ENCODE measurements around the gene UGT1A9. TPM values are rescaled to one million over a fixed set of nuclear protein-coding genes. Genes with fewer than 3 reads are reported as not detected.
"Not testable (repeated sequence)": the region's sequence is repeated elsewhere in the genome, so short reads cannot be mapped to it uniquely, and the experiment has no call there.

Gene UGT1A9
- total RNA-seq, 6 experiments from 2014 or later, result not detected

- Mint-ChIP-seq H3K27me3 (ENCODE audit: insufficient read depth) (peaks cover 7% of the 10 kb centered on the region; the same call in 1 of the 2 replicates), H3K4me3 (no peak overlapping the region), H3K4me1 (ENCODE audit: low read depth) (peaks cover 4% of the 10 kb centered on the region; the same call in 1 of the 2 replicates), H3K27ac (no peak overlapping the region), H3K9me3 (no peaks in the 10 kb centered on the region; the same call in 1 of the 2 replicates), H3K36me3 (ENCODE audit: low read depth) (no peaks in the 10 kb centered on the region)
- no peak for DNase-seq
- TF ChIP-seq CTCF (IDR thresholded peaks at IDR 0.05), result no peak
Measured at GRCh38 chr2:233693963-233694362, 22.3 kb downstream of the UGT1A9 start.

GRCh38 chr2:233698740-233699139 is 27.0 kb downstream of the UGT1A9 start:
- Mint-ChIP-seq H3K27ac (no peak overlapping the region), H3K9me3 (no peaks in the 10 kb centered on the region; the same call in 1 of the 2 replicates), H3K36me3 (ENCODE audit: low read depth) (no peaks in the 10 kb centered on the region), H3K4me1 (ENCODE audit: low read depth) (no peaks in the 10 kb centered on the region; the same call in 1 of the 2 replicates), H3K4me3 (no peak overlapping the region), H3K27me3 (ENCODE audit: insufficient read depth) (no peaks in the 10 kb centered on the region)
- no peak for DNase-seq
- no peak for TF ChIP-seq CTCF (IDR thresholded peaks at IDR 0.05)

GRCh38 chr2:233699424-233700027 is 27.8 kb downstream of the UGT1A9 start:
- Mint-ChIP-seq H3K4me1 (ENCODE audit: low read depth) (no peaks in the 10 kb centered on the region; the same call in 1 of the 2 replicates), H3K4me3 (no peak overlapping the region), H3K9me3 (no peaks in the 10 kb centered on the region; the same call in 1 of the 2 replicates), H3K27me3 (ENCODE audit: insufficient read depth) (no peaks in the 10 kb centered on the region), H3K27ac (peak overlapping the region; percentile 93), H3K36me3 (ENCODE audit: low read depth) (no peaks in the 10 kb centered on the region)
- DNase-seq, result no peak
- no peak for TF ChIP-seq CTCF (IDR thresholded peaks at IDR 0.05)

- no peak for TF ChIP-seq CTCF (IDR thresholded peaks at IDR 0.05)
- Mint-ChIP-seq H3K9me3 (no peaks in the 10 kb centered on the region; the same call in 1 of the 2 replicates), H3K36me3 (ENCODE audit: low read depth) (no peaks in the 10 kb centered on the region), H3K27me3 (ENCODE audit: insufficient read depth) (0 out of 2 replicates have a peak, but pooled peaks cover 2% of the 10 kb centered on the region), H3K27ac (peak overlapping the region; percentile 93), H3K4me1 (ENCODE audit: low read depth) (no peaks in the 10 kb centered on the region; the same call in 1 of the 2 replicates), H3K4me3 (no peak overlapping the region)
- peak; percentile 77 for DNase-seq
Measured at GRCh38 chr2:233700028-233700635, 28.4 kb downstream of the UGT1A9 start.

GRCh38 chr2:233700842-233701241 is 29.1 kb downstream of the UGT1A9 start:
- H3K4me1 Mint-ChIP-seq (ENCODE audit: low read depth); H3K36me3 Mint-ChIP-seq (ENCODE audit: low read depth); H3K27me3 Mint-ChIP-seq (ENCODE audit: insufficient read depth); H3K4me3 Mint-ChIP-seq; H3K9me3 Mint-ChIP-seq; DNase-seq: not testable (repeated sequence)
- 0 out of 2 replicates have a peak overlapping the region, but pooled peaks have one; percentile 32 for H3K27ac Mint-ChIP-seq

- Mint-ChIP-seq H3K4me3 (no peak overlapping the region), H3K9me3 (no peaks in the 10 kb centered on the region; the same call in 1 of the 2 replicates), H3K4me1 (ENCODE audit: low read depth) (peaks cover 5% of the 10 kb centered on the region; the same call in 1 of the 2 replicates), H3K27ac (no peak overlapping the region), H3K27me3 (ENCODE audit: insufficient read depth) (0 out of 2 replicates have a peak, but pooled peaks cover 2% of the 10 kb centered on the region), H3K36me3 (ENCODE audit: low read depth) (no peaks in the 10 kb centered on the region)
- no peak for TF ChIP-seq CTCF (IDR thresholded peaks at IDR 0.05)
- DNase-seq, result no peak
Measured at GRCh38 chr2:233702238-233702637, 30.5 kb downstream of the UGT1A9 start.
